ENCODE data around the gene HTRA3. TPM values are rescaled to one million over a fixed set of nuclear protein-coding genes. Genes with fewer than 3 reads are reported as not detected.

HTRA3 gene
- total and polyA plus RNA-seq, 4 donors: 0.36 to 1.2 (median 1.1) TPM

- no peak for DNase-seq (ENCODE audit: low spot score)
- 84% methylated on average over 21 of the region's 21 CpGs for WGBS
These were observed 21.6 kb downstream of the HTRA3 start for GRCh38 chr4:8291036-8291682.

More at GRCh38 chr4:8291036-8291682, 21.6 kb downstream of the HTRA3 start:
- H3K27me3 ChIP-seq (ENCODE audit: control insufficient read depth in 4 of 4, insufficient read depth in 4 of 4, low read length in 3 of 4): no peaks in the 10 kb centered on the region
- H3K4me3 ChIP-seq (ENCODE audit: low read depth in 1 of 3, low read length in 3 of 3): no peak overlapping the region
- TF ChIP-seq, protein P1, sequence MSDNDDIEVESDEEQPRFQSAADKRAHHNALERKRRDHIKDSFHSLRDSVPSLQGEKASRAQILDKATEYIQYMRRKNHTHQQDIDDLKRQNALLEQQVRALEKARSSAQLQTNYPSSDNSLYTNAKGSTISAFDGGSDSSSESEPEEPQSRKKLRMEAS (IDR thresholded peaks at IDR 0.05): no peak
- TF ChIP-seq, protein P2, sequence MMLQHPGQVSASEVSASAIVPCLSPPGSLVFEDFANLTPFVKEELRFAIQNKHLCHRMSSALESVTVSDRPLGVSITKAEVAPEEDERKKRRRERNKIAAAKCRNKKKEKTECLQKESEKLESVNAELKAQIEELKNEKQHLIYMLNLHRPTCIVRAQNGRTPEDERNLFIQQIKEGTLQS (IDR thresholded peaks at IDR 0.05): no peak
- TF ChIP-seq CTCF (IDR thresholded peaks at IDR 0.05; ENCODE audit: low read depth, low read length, missing input control) (no peak), FOXA2 (IDR thresholded peaks at IDR 0.05) (no peak), YY1 (IDR thresholded peaks at IDR 0.05) (no peak), HNF4A (conservative IDR thresholded peaks at IDR 0.05) (no peak), RXRA (IDR thresholded peaks at IDR 0.05) (no peak), SP1 (IDR thresholded peaks at IDR 0.05) (no peak), HNF4G (IDR thresholded peaks at IDR 0.05) (no peak), TAF1 (conservative IDR thresholded peaks at IDR 0.05) (no peak), GABPA (IDR thresholded peaks at IDR 0.05 in 1 of 2, conservative IDR thresholded peaks at IDR 0.05 in 1 of 2) (no peak), JUND (IDR thresholded peaks at IDR 0.05) (no peak), NR2F2 (IDR thresholded peaks at IDR 0.05) (no peak), RAD21 (IDR thresholded peaks at IDR 0.05) (no peak), FOXA1 (IDR thresholded peaks at IDR 0.05) (no peak), ZBTB33 (IDR thresholded peaks at IDR 0.05) (no peak), EGR1 (IDR thresholded peaks at IDR 0.05; ENCODE audit: low read depth in 2 of 2) (no peak)
- TF ChIP-seq, protein P3, sequence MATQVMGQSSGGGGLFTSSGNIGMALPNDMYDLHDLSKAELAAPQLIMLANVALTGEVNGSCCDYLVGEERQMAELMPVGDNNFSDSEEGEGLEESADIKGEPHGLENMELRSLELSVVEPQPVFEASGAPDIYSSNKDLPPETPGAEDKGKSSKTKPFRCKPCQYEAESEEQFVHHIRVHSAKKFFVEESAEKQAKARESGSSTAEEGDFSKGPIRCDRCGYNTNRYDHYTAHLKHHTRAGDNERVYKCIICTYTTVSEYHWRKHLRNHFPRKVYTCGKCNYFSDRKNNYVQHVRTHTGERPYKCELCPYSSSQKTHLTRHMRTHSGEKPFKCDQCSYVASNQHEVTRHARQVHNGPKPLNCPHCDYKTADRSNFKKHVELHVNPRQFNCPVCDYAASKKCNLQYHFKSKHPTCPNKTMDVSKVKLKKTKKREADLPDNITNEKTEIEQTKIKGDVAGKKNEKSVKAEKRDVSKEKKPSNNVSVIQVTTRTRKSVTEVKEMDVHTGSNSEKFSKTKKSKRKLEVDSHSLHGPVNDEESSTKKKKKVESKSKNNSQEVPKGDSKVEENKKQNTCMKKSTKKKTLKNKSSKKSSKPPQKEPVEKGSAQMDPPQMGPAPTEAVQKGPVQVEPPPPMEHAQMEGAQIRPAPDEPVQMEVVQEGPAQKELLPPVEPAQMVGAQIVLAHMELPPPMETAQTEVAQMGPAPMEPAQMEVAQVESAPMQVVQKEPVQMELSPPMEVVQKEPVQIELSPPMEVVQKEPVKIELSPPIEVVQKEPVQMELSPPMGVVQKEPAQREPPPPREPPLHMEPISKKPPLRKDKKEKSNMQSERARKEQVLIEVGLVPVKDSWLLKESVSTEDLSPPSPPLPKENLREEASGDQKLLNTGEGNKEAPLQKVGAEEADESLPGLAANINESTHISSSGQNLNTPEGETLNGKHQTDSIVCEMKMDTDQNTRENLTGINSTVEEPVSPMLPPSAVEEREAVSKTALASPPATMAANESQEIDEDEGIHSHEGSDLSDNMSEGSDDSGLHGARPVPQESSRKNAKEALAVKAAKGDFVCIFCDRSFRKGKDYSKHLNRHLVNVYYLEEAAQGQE (IDR thresholded peaks at IDR 0.05): no peak
- no peak overlapping the region for H3K9ac ChIP-seq (ENCODE audit: low read depth in 1 of 2, low read length in 2 of 2)
- H3K27ac ChIP-seq (ENCODE audit: low read depth in 1 of 2, low read length in 2 of 2): no peak overlapping the region
- no peaks in the 10 kb centered on the region for H3K36me3 ChIP-seq (ENCODE audit: control insufficient read depth in 4 of 4, insufficient read depth in 3 of 4, low read depth in 1 of 4, low read length in 3 of 4)
- no peaks in the 10 kb centered on the region for H3K4me1 ChIP-seq (ENCODE audit: control insufficient read depth in 4 of 4, insufficient read depth in 4 of 4, low read length in 3 of 4)
- H3K9me3 ChIP-seq (ENCODE audit: control insufficient read depth in 4 of 4, low read length in 3 of 4): no peaks in the 10 kb centered on the region

Measured in liver (tissue), 9 donors.